IgD-negative memory B cell (primary cell): ENCODE measurements around the gene NAALADL2. TPM values are rescaled to one million over a fixed set of nuclear protein-coding genes. Genes with fewer than 3 reads are reported as not detected.

Experiments
- H3K27ac Mint-ChIP-seq, 3 donors: one replicate each; pipeline ENCODE4 v1.8.0; 2020 to 2022; ENCODE audit warnings: mild to moderate bottlenecking in 3 of 3, mixed read lengths in 3 of 3, moderate library complexity in 1 of 3
- H3K27me3 Mint-ChIP-seq: one replicate; pipeline ENCODE4 v1.8.0; 2021; ENCODE audit warnings: mixed read lengths
- H3K36me3 Mint-ChIP-seq: one replicate; pipeline ENCODE4 v1.8.0; 2020; ENCODE audit warnings: mild to moderate bottlenecking, mixed read lengths
- H3K4me1 Mint-ChIP-seq, 3 donors: one replicate each; pipeline ENCODE4 v1.8.0; 2020 to 2022; ENCODE audit warnings: mixed read lengths in 3 of 3, mild to moderate bottlenecking in 1 of 3
- H3K4me3 Mint-ChIP-seq, 4 donors: one replicate each; pipeline ENCODE4 v1.8.0; 2020 to 2022; ENCODE audit warnings: mild to moderate bottlenecking in 4 of 4, mixed read lengths in 4 of 4, moderate library complexity in 3 of 4
- H3K9me3 Mint-ChIP-seq, 3 donors: one replicate each; pipeline ENCODE4 v1.8.0; 2020 to 2021; ENCODE audit warnings: mixed read lengths in 3 of 3, mild to moderate bottlenecking in 1 of 3
- polyA plus RNA-seq: library from polyadenylated mRNA; unstranded; fragments of 300-500 nt; fragmentation: Illumina TruSeq; gene quantifications from one replicate; pipeline ENCODE4 v1.2.3, GENCODE V29; 2021

Gene NAALADL2
- polyA plus RNA-seq, 1 donor from 2014 or later: not detected

DNA sequence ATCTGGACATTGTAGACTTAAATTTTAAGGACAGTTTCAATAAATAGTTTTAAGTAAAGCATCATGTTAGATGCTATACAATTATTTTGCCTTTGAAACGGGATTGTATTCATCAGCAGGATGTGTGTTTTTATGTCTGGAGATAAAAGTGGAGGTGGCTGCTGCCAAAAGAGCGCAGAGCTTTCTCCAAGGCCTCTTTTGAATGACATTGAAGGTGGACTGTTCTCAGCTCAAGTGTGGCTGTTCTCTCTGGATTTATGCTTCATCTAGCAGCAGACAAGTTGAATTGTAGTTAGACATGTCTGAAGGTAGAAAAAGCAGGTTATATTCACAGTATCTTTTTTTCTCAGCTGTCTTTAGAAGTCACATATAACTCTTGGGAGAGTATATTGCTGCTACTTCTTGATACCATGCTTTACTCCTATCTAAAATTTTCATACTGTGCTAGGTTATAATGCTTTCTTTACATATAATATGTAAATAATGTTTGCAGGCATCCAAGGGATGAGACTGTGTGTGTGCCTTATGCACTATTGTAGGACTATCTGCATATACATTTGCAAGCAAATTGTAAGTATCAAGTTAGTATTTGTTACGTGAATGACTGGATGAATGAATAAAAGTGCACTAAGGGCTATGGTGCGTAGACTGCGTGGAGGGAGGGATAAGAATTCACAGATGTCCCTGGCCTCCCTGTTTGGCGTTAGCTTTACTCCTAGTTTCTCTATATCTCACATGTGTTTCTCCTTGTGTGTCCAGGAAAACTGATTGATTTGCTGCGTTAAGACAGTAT is 340.1 kb downstream of the NAALADL2 start:
- H3K4me1 Mint-ChIP-seq: no peaks in the 10 kb centered on the region
- H3K27ac Mint-ChIP-seq: no peak overlapping the region
- peaks cover under 1 to 2% (median 2%) of the 10 kb centered on the region in 3 donors for H3K9me3 Mint-ChIP-seq
- H3K27me3 Mint-ChIP-seq: peaks cover 1% of the 10 kb centered on the region
- H3K4me3 Mint-ChIP-seq: no peak overlapping the region
- H3K36me3 Mint-ChIP-seq: no peaks in the 10 kb centered on the region

DNA sequence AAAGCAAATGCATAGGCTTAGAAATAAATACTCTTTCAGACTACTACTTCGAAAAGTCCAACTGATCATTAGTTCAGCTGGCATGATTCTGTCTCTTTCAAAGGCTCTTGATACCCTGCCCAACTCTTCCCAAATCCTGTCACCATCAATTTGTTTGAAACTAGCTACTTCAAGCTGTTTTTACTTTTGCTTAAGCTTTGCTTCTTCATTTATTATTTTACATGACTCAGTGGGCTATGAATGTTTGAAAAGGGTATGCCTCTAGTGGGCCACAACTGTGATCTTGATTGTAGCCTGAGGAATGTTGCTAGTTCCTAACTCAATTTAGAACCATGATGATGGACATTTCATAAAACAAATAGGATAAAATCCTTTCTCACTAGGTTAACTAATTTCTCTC is 340.8 kb downstream of the NAALADL2 start:
- Mint-ChIP-seq H3K4me1 (no peaks in the 10 kb centered on the region), H3K4me3 (no peak overlapping the region), H3K27ac (no peak overlapping the region), H3K36me3 (peaks cover under 1% of the 10 kb centered on the region), H3K27me3 (peaks cover 1% of the 10 kb centered on the region), H3K9me3 (peaks cover 2 to 4% (median 4%) of the 10 kb centered on the region in 3 donors)

DNA sequence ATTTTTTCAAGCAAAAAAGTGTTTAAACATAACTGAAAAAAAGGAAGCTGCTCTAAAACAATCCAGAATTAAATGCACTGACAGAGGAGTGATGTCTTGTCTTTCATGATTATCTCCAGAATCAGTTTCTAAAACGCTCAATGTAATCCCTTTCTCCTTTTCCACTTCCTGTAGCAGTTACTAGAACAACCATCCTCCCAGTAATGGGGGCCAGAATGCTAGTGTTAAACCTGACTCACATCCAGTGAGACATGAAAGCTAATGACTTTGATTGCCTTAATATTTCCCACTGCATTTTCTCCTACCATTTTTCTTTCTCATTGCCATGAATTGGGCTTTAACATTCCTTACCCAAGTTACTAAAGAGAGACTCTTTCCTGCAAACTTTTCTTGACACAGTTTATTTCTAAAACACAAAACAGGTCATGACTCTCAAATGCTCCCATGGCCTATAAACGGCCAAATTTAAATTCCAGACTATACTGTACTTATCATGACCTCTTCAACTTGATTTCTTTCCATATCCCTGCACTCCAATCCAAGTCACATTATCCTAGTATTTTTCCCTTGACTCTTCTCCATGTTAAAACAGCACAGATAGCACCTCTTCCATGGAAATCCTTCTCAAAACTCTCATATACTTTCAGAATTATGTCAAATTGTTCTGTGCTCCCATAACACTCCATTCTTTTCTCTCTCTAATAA is 341.4 kb downstream of the NAALADL2 start:
- peaks cover 1% of the 10 kb centered on the region for H3K27me3 Mint-ChIP-seq
- no peaks in the 10 kb centered on the region for H3K4me1 Mint-ChIP-seq
- H3K4me3 Mint-ChIP-seq: no peak overlapping the region
- H3K27ac Mint-ChIP-seq: no peak overlapping the region
- H3K36me3 Mint-ChIP-seq: peaks cover 2% of the 10 kb centered on the region
- peaks cover 2 to 4% (median 4%) of the 10 kb centered on the region in 3 donors for H3K9me3 Mint-ChIP-seq

DNA sequence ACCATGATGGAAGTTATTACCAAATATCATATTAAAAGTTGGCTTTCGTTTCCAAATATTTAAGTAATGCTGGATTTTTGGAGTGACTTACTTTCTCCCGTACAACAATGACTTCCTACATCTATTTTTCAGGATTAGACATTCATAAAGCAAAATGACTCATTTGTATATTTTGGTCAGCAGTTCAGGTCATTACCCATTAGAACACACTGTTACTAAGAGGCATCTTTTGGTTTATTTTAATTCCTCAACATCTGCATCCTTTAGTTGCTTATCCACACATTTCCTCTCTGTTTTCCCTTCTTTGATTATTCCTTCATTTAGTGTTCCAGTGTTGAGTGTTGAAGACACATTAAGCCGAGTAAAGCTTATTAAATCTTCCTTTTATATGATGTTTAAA is 348.2 kb downstream of the NAALADL2 start:
- Mint-ChIP-seq H3K27me3 (no peaks in the 10 kb centered on the region), H3K4me3 (no peak overlapping the region), H3K27ac (no peak overlapping the region)

DNA sequence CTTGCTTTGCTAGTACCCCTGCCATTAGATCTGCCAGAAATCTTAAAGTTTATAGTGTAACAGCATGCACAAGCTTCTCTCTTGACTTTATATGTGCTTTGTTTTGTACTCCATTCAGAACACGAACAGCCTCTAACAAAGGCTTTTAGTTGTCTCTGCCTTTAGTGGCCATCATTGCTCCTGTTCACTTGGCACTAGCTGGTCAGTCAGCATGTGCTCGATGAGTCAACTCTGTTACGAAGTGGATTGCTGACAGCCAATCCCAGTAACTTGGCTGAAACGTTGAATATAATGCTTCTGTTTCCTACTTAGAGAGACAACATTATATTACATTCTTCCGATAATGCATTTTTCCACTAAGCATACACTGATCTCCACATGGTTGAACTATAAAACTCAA is 349.2 kb downstream of the NAALADL2 start:
- Mint-ChIP-seq H3K36me3 (peaks cover 2% of the 10 kb centered on the region), H3K9me3 (peaks cover 3 to 6% (median 4%) of the 10 kb centered on the region in 3 donors), H3K4me1 (no peaks in the 10 kb centered on the region), H3K27ac (no peak overlapping the region), H3K4me3 (no peak overlapping the region), H3K27me3 (no peaks in the 10 kb centered on the region)

More for the DNA sequence above, 348.2 kb downstream of the NAALADL2 start:
- H3K36me3 Mint-ChIP-seq: peaks cover 2% of the 10 kb centered on the region
- no peaks in the 10 kb centered on the region for H3K4me1 Mint-ChIP-seq
- H3K9me3 Mint-ChIP-seq: peaks cover 3 to 4% (median 3%) of the 10 kb centered on the region in 3 donors

DNA sequence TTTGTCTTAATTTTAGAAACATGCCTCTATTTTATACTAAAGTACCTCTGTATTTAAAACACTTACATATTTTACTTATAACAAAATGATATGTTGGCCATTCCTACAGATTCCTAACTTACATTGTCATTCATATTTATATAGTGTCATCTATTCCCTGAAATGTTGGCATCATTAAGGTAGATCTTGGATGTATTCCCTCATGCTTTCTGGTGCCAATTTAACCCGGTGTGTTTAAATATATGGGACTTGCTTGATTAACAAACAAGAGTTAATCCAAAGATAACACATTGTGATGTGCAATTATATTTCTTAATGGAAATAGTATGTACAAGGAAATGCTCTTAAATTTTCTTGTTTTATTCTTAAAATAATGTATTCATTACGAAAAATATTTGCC is 352.3 kb downstream of the NAALADL2 start:
- Mint-ChIP-seq H3K27ac (no peak overlapping the region), H3K36me3 (no peaks in the 10 kb centered on the region), H3K4me3 (no peak overlapping the region), H3K9me3 (peaks cover 0 to 3% (median 1%) of the 10 kb centered on the region in 3 donors), H3K27me3 (no peaks in the 10 kb centered on the region), H3K4me1 (no peaks in the 10 kb centered on the region)

DNA sequence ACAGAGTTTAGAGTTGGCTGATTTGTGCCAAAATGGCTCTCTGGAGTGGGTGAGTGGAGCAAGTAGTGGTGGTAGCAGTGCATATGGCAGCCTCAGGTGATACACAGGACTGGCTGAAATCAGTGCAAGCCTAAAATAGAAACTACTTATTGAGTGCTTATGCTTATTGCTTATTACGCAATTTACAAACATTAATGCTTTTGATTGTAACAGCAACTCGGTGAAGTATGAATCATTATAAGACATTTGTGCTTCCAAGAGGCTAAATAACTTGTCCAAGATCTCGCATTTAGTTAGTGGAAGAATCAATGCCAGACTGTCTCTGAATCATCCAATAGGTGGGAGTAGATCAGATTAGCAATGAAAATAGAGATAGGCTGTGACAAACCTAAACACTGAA is 353.8 kb downstream of the NAALADL2 start:
- no peak overlapping the region for H3K4me3 Mint-ChIP-seq
- no peaks in the 10 kb centered on the region for H3K27me3 Mint-ChIP-seq
- no peaks in the 10 kb centered on the region for H3K36me3 Mint-ChIP-seq
- no peaks in the 10 kb centered on the region for H3K4me1 Mint-ChIP-seq
- no peak overlapping the region for H3K27ac Mint-ChIP-seq
- peaks cover 0 to 2% (median 0%) of the 10 kb centered on the region in 3 donors for H3K9me3 Mint-ChIP-seq

DNA sequence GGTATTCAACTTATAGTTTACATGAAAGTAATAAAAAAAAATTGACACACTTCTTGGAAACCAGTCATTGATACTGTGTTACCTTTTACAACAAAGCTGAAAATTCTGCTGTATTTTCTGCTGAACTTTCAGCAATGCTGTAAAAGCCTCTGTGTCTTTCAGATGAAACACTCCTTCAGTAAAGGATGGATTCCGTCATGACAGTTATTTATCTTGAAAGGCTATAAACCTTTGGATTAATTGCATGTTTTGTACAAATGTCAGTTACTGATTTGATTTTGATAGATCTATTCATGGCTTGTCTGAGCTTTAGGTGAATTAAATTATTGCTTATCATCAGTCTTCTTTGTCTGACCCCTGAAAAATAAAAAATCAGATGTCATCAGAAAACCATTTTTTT is 355.1 kb downstream of the NAALADL2 start:
- peaks cover 0 to 4% (median 0%) of the 10 kb centered on the region in 3 donors for H3K9me3 Mint-ChIP-seq
- no peaks in the 10 kb centered on the region for H3K36me3 Mint-ChIP-seq
- no peaks in the 10 kb centered on the region for H3K4me1 Mint-ChIP-seq
- H3K27me3 Mint-ChIP-seq: no peaks in the 10 kb centered on the region
- H3K27ac Mint-ChIP-seq: no peak overlapping the region
- H3K4me3 Mint-ChIP-seq: no peak overlapping the region

DNA sequence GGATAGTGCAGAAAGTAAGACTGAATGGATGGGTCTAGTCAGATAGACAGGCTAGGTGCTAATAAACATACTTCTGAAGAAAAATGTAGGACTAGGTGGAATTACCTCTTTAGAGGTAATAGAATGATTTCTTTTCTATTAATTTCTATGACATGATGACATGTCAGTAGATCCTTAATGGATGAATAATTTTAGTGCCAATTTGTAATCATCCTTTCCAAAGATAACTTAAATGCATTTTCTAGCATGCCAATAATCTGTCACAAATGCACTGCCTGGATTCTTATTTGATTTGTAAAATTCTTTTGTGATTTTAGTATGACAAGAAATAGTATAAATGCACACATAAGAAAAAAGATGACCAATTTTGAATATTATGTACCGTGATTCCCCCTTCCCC is 356.7 kb downstream of the NAALADL2 start:
- no peaks in the 10 kb centered on the region for H3K27me3 Mint-ChIP-seq
- H3K4me1 Mint-ChIP-seq: no peaks in the 10 kb centered on the region
- no peaks in the 10 kb centered on the region for H3K36me3 Mint-ChIP-seq
- peaks cover 0 to 4% (median 0%) of the 10 kb centered on the region in 3 donors for H3K9me3 Mint-ChIP-seq
- no peak overlapping the region for H3K4me3 Mint-ChIP-seq
- H3K27ac Mint-ChIP-seq: no peak overlapping the region

DNA sequence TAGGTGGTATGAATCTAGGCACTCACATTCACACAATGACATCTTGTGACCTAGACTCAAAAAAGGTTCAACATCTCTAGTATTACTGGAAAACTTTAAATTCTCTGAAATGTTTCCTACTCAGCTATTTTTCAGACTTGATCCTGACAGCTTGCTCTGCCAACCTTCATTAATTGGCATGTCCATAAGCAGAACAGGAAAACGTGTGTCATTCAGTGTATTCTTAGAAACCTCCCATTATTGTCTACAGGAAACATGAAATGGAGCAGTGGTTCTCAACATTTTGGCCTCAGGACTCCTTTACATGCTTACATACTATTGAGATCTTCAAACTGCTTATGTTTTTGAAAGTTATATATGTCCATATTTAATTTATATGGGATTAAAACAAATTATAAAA is 363.2 kb downstream of the NAALADL2 start:
- Mint-ChIP-seq H3K9me3 (peaks cover 0 to 3% (median 2%) of the 10 kb centered on the region in 3 donors), H3K4me3 (no peak overlapping the region), H3K27me3 (no peaks in the 10 kb centered on the region), H3K36me3 (no peaks in the 10 kb centered on the region), H3K4me1 (no peaks in the 10 kb centered on the region), H3K27ac (no peak overlapping the region)

DNA sequence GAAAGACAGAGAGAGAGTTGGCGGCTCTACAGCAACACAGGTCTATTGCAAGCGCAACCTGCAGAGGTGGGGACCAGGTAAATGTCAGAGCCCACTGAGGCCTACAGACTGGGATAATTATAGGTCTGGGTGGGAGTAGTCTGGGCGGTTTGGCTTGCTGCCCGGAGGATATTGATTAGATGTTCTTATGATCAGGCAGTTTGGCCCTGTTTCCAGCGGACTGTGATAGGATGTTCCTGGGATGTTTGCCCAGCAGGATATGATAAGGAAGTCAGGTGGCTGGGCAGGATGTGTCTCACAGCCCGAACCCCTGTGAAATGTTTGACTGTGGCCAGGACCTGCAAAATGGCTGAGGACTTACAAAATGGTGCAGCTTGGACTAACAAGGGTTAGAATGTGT is 364.9 kb downstream of the NAALADL2 start:
- no peak overlapping the region for H3K4me3 Mint-ChIP-seq
- H3K9me3 Mint-ChIP-seq: peaks cover 0 to 3% (median under 1%) of the 10 kb centered on the region in 3 donors
- no peaks in the 10 kb centered on the region for H3K27me3 Mint-ChIP-seq
- H3K4me1 Mint-ChIP-seq: no peaks in the 10 kb centered on the region
- no peak overlapping the region for H3K27ac Mint-ChIP-seq
- H3K36me3 Mint-ChIP-seq: no peaks in the 10 kb centered on the region

DNA sequence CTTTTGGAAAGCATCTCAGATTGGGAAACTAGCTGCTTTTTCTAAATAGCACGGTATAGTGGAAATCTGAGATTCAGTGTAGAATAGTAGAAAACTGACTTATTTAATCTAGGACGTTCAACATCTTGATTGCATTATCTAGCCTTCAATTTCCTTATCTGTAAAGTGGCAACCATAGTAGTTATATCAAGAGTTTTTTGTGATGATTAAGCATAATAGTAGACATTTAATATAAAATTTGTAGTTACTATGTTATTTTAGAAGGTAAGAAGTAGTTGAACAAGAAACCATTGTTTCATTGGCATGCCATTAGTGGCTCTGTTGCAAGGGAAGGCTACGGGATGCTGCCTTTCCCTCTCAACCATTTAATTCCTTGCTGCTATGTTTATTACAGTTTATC is 367.3 kb downstream of the NAALADL2 start:
- peaks cover 0 to 3% (median 0%) of the 10 kb centered on the region in 3 donors for H3K9me3 Mint-ChIP-seq
- no peak overlapping the region for H3K4me3 Mint-ChIP-seq
- no peak overlapping the region for H3K27ac Mint-ChIP-seq
- H3K36me3 Mint-ChIP-seq: no peaks in the 10 kb centered on the region
- H3K4me1 Mint-ChIP-seq: no peaks in the 10 kb centered on the region
- H3K27me3 Mint-ChIP-seq: no peaks in the 10 kb centered on the region

DNA sequence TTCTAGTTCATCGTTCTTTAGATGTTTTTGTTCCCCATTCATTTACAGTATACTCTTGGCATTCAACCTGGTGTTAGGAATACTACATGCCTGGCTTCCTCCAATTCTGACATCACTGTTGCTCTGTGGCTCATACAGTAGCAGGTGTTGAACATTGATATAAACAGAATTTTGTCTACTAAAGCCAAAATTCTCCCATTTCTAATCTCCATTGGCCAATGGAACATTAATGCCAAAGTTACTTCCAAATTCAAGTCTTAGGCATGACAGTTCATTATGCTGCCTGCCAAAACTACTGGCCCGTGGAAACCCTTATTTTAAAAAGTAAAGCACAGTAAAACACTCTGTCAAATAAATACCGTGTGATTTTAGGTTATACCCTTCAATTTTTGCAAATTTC is 368.0 kb downstream of the NAALADL2 start:
- Mint-ChIP-seq H3K9me3 (peaks cover 0 to 3% (median 0%) of the 10 kb centered on the region in 3 donors), H3K4me1 (no peaks in the 10 kb centered on the region), H3K27ac (no peak overlapping the region), H3K27me3 (no peaks in the 10 kb centered on the region), H3K4me3 (no peak overlapping the region), H3K36me3 (no peaks in the 10 kb centered on the region)

DNA sequence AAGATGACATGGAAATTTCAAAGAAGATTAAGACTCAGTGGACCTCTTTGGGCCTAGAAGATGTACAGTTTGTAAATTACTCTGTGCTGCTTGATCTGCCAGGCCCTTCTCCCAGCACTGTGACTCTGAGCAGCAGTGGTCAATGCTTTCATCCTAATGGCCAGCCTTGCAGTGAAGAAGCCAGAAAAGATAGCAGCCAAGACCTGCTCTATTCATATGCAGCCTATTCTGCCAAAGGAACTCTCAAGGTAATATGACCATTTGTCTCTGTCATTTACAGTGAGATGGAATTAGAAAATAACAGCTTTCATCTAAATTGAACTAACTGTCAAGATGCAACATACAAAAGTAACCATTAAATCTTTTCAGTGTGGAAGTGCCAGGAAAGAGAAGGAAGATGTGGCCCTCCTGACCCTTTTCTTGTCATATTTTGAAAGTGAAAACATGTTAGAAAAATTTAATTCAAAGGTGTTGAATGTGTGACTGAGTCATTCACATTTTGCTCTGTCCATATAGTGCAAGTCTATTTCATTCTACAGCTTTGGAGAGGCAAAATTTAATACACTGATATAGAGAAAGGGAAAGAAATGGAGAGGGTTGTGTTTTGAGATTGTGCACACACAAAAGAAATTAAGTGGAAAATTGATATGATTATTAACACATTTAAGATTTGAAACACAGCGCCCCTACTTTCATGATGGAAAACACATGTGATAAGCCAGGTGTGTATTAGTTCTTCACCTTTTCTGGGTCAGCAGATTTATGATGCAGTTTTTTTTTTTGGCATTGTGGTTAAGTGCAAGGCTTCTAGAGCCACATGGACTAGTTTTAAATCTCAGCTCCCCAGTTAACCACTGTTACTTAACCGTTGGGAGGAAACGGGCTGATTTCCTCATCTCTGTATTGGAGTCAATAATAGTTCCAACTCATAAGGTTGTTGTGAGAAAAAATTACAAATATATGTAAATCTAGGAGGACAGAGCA is 375.1 kb downstream of the NAALADL2 start:
- no peak overlapping the region for H3K4me3 Mint-ChIP-seq
- H3K27ac Mint-ChIP-seq: no peak overlapping the region
- no peaks in the 10 kb centered on the region for H3K27me3 Mint-ChIP-seq
- no peaks in the 10 kb centered on the region for H3K36me3 Mint-ChIP-seq
- H3K9me3 Mint-ChIP-seq: peaks cover 0 to 2% (median 0%) of the 10 kb centered on the region in 3 donors
- no peaks in the 10 kb centered on the region for H3K4me1 Mint-ChIP-seq

DNA sequence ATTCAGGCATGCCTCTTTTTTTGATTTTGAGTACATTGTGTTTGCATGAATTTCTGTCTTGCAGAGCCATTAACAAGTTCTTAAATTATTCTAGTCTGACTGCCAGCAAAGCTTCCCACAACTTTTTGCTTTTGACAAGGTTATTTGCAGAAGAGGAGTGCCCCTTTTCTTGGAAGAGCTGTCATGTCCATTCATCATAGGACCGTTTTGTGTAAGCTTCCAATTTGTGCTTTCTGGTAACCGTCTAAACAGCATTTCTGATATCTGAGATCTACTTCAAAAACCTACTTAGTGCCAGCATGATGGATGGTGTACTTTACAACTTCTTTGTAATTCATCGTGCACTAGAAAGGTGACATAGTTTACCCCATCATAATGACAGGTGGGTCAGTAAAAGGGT is 379.7 kb downstream of the NAALADL2 start:
- Mint-ChIP-seq H3K27ac (no peak overlapping the region), H3K4me1 (no peaks in the 10 kb centered on the region), H3K4me3 (no peak overlapping the region), H3K9me3 (peaks cover 0 to 3% (median 2%) of the 10 kb centered on the region in 3 donors), H3K27me3 (no peaks in the 10 kb centered on the region), H3K36me3 (no peaks in the 10 kb centered on the region)
